NCI-H187 (cell line): Measurements from ENCODE around the gene CCDC120.

Experiments
- DNase-seq, 2 experiments: peaks; one replicate each; lab custom pipeline; 2025; lab: John Stamatoyannopoulos, UW

Gene CCDC120

DNA sequence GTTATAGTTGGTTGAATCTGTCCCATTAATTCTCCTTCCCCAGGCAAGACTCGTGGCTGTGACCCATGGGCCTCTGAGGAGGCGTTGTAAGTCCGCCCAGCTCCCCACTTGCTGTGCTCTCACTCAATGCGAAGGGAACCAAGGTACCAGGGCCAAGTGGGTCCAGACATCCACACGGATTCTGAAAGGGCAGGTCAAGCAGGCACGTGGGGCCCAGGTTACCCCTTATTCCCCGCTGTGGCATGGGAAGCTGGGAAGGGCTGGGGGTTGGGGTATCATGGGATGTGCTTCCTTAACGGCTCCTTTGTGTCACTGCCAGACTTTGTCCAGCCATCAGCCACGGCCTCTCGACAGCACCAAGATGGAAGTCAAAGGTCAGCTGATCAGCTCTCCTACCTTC, 3.1 kb downstream of the CCDC120 start:
- no peak for DNase-seq

DNA sequence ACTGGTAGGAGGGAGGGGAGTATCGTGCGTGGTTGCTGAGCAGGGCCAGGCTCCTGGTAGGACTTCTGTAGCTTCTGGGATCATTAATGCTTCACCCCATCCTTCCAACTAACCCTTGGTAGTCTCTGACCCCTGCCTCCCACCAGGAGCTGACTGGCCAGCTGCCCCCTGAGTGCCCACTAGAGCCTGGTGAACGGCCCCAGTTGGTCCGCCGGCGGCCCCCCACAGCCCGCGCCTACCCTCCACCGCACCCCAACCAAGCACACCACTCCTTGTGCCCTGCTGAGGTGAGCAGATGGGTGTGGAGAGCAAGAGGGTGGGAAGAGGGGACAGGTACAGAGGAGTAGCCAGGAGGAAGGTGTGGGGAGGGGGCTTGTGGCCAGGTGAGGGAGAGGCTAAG, 4.9 kb downstream of the CCDC120 start:
- no peak for DNase-seq

DNA sequence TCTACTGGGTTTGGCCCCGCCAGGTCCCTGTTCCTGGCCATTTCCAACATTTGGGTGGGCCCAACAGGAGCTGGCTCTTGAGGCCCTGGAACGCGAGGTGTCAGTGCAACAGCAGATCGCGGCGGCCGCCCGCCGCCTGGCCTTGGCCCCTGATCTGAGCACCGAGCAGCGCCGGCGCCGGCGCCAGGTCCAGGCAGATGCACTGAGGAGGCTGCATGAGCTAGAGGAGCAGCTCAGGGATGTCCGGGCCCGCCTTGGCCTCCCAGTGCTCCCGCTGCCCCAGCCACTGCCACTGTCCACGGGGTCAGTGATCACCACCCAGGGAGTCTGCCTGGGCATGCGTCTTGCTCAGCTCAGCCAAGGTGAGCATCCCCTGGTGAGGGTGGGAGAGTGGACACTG, 5.5 kb downstream of the CCDC120 start:
- no peak for DNase-seq

DNA sequence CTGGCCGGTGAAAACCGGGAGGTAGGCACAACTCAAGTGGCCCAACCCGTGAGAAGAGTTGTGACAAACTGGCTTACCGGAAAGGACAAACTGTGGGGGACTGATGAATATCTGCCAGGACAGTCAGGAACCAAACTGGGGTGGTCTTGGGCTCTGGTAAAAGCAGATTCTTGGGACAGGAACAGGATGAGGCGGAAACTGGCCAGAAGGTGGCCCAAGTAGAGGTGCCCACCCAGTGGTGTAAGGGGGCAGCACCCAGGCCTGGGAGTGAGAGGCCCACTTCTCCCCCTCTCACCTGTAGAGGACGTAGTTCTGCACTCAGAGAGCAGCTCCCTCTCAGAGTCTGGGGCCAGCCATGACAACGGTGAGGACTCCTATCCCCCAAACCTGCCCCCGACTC, 5.9 kb downstream of the CCDC120 start:
- no peak for DNase-seq

DNA sequence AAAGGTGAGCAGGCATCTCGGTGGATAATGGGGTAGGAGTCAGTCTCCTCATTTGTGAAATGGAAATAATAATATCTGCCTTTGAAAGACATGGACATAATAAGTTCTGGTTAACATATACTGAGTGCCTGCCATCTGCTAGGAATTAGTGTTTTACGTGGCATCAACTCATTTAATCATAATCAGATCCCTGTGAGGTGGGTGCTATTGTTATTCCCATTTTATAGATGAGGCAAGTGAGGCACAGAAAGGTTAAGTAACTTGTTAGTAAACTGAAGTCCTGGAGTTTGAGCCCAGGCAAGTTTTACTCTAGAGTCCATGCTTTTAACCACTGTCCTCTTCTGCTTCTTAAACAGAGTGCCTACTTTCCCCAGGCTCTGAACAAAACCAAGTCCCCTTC, 7.5 kb downstream of the CCDC120 start:
- DNase-seq, result no peak

DNA sequence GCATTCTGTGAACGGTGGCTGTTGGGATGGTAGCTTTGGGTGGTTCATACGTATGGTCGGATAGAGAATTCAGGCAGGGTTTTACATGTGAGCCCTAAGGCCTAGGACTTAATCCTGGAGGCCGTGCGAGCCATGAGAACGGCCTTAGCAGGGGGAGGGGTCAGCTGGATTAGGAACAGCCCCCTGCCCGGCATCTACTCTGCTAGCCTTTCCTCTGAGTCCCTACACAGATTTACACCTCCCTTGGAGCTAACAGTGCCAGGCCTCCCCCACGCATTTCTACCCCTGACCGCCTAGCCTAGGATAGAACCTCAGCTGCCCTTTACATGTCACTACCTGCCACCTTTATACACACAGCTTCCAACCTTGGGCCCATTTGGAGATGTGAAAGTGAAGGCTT, 7.9 kb downstream of the CCDC120 start:
- DNase-seq, result no peak

DNA sequence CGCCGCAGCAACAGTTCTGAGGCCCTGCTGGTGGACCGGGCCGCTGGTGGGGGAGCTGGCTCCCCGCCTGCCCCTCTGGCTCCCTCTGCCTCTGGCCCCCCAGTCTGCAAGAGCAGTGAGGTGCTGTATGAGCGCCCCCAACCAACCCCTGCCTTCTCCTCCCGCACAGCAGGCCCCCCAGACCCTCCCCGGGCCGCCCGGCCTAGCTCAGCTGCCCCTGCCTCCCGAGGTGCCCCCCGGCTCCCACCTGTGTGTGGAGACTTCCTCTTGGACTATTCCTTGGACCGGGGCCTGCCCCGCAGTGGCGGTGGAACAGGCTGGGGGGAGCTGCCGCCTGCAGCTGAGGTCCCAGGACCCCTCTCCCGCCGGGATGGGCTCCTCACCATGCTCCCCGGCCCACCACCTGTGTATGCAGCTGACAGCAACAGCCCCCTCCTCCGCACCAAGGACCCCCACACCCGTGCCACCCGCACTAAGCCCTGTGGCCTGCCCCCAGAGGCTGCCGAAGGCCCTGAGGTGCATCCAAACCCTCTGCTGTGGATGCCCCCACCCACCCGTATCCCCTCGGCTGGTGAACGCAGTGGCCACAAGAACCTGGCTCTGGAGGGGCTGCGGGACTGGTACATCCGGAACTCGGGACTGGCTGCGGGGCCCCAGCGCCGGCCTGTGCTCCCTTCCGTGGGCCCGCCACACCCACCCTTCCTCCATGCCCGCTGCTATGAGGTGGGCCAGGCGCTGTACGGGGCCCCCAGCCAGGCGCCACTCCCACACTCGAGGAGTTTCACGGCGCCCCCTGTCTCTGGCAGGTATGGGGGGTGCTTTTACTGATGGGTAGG, 8.7 kb downstream of the CCDC120 start:
- no peak for DNase-seq

DNA sequence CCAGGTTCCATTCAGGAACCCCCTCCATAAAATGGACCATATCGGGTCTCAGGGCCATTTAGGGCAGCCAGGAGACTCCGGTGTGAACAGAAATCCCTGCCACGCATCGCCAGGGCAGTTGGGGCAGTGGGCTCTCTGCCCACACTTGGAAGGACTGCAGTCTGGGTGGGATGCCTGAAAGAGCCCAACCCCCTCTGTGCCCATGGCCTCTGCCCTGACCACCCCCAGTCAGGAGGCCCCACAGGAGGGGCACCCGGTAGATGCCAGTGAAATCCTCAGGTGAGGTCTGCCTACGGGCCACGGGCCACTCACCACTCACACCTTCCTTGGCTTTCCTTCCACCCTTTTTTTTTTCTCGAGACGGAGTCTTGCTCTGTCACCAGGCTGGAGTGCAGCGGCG, 10.2 kb downstream of the CCDC120 start:
- DNase-seq, result no peak

DNA sequence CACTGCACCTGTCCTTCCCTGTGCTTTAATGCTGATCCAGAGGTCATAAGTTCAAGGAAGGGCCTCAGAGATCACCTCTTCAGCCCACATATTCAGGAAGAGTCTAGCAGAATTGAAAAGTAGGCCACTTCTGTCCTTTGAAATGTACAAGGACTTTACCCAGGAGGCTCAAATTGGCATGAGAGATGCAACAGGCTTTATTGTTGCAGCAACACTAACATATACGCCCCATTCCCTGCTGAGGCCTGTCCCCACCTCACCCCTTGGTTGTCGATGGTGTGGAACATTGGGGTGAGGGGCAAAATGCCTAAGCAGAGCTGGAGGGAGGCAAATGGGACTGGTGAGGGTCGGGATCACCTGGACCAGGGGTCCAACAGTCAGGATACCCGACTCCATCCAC, 12.2 kb downstream of the CCDC120 start:
- DNase-seq, result no peak

DNA sequence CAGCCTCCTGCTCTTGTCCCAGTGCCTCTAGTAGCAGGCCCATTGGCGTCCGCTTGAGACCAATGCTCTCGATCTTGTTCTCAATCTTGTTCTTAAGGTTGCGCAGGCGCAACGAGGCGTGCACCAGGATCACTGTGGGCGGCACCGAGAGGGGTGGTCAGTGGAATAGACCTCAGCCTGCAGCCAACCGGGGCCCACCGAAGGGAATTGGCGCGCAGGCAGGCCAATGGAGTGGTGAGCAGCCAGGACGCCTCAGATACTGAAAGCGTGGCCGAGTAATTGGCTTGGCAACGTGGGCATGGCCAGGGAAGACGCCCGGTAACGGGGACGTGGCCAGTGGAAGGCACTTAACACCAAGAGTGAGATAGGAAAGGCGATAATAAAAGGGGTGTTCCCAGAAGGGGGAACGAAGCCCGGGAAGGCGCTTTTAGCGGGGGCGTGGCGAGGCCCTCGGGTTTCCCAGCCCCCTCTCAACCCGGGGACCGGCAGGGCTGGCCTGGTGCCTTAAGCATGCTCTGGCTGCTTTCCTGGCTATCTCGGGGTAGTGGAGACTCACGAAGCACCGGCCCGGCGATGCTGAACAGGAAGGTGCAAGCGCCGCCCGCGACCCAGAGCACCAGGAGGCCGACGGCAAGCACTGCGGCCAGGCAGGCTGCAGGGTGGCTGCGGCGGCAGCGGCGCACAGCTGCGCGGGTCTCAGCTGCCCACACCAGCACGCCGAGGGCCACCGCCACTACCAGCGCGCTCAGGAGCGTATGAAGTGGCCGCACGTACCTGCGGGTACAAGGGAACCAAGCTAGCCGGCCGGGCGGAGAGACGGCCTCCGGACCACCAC, 13.3 kb downstream of the CCDC120 start:
- no peak for DNase-seq

DNA sequence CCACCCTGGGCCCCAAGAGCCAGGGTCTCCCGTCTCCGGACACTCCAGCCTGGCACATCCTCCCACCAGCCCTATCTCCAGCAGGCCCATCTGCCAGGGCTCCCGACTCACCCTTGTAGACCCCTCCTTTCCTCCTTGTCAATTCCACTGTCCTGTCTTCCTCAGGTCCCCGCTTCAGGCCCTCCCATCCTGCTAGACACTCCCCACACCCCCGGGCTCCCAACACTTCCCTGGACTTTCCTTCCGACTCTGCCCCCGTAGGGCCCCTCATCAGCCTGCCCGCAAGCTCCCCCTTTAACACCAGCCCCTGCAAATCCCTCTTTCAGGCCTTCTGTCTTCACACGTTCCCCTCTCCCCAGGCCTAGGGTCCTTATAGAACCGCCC, 13.9 kb downstream of the CCDC120 start:
- DNase-seq, result no peak

DNA sequence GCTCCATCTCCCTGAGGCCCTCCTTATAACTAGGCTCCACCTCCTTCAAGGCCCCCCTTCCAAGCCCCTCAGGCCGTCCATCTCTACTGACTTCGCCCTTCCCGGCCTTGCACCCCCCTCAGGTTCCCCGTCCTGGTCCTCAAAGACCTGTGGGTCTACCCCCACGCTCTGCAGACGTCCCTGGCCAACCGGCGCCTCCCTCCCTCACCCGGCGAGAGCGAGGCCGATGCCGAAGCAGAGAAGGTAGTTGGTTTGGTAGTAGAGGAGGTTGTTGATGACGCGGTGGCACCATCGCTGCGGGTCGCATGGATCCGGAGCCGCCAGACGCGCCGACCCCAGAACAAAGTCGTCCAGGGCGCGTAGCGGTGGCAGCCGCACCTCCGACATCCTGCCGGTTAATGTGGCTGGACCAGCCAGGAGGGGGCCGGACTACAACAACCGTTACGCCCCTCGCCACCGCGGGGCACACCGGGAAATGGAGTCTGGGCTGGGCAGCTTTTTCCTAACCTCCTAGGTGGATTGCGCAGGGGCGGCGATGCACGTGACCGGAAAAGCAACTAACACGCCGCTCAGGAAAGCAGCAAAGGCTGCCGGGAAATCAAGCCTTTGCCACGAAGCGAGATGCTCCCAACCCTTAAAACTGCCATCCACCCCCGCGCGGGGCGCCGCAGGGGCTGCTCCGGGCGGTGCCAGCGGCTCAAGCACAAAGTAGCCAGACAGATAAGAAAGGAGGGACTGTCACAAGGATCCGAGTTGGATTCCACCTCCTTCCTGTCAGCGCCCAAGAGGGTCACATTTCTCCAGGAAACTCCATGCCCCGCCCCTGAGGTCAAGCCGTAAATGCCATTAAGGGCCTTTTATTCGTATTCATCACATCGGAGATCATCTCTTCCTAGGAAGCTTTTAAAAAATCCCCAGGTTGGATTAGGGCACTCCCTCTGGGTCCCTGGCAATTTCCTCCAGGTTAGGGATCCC, 15.1 kb downstream of the CCDC120 start, which contains the start of gene PRAF2:
Gene PRAF2 (minus strand): TSS at position 402 of the 975 bp plus-strand sequence. CDS start 15 bp downstream, at position 387.
- peak; percentile 26 to 57 for DNase-seq

DNA sequence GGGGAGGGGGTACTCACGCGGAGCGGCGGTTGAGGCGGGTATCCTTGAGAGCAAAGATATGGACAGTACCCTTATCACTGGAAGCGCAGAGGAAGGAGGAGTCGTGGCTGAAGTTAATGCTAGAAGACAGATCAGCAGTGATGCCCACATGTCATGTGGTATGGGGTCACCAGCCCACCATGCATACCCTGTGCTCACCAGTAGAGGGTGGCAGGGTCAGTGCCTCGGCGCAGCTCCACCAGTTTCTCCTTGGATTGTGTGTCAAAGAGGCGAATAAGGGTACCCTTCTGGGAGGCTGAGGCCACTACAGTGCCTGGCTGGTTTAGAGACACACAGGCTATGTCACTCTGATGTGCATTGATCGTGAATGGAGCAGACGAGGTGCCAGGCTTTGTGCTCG, 16.5 kb downstream of the CCDC120 start:
- DNase-seq, result no peak

DNA sequence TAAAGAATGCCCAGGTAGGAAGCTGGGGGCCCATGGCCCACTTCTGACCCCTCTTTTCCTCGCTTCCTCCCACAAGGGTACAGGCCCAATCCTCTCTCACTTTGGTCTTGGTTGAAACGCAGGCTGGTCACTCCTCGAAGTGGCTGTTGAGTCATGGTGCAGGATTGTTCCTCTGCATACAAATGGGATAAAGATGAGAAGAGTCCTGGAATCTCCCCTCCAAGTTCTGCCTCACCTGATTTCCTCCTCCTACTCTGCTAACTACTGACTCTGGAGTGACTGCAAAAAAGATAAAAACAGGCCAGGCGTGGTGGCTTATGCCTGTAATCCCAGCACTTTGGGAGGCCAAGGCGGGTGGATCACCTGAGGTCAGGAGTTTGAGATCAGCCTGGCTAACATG, 19.1 kb downstream of the CCDC120 start:
- no peak for DNase-seq

DNA sequence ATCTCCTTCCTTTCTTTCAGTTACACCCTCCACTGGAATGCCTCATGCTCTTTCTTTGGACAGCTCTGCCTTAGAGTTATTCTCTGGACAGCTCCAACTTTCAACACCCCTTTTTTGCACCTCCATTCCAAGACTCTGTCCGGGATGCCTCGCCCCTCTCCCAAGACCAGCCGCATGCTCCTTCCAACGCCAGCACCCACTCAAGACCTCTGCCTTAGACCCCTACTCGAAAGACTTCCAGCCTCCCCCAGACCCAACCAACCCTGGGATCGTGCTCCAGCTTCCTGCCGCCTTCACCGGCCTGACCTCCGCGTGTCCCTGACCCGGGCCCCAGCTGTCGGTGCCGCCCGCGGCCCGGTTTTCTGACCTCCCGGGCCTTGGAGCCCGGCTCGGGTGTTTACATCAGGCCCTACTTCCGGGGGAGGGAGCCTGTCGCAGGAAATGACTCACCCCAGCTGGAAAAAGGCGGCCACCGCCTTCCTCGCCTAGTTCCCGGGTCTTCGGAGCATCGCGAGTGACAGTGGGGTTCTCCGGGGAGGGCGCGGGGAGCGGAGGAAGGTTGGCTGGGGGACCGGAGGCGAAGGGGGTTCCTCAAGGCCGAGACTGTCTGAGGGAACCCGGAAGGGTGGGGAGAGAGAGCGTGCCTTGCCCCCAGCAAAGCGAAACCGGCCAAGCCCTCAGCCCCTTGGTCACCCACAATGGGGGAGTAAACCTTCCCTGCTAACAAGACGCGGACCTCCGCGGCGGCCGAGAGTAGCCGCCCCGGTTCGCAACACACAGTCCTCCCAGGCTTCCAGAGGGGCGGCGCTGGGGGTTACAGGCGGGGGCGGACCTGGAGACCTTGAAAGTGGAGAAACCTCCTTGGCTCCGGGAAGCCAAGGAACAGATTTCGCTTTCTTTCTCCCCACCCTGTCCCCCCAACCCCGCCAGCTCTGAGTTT, 21.0 kb downstream of the CCDC120 start, which contains the start of gene WDR45:
Gene WDR45 (minus strand): TSS at position 399 of the 940 bp plus-strand sequence. CDS start 1,792 bp downstream, outside the sequence.
- no peak for DNase-seq

DNA sequence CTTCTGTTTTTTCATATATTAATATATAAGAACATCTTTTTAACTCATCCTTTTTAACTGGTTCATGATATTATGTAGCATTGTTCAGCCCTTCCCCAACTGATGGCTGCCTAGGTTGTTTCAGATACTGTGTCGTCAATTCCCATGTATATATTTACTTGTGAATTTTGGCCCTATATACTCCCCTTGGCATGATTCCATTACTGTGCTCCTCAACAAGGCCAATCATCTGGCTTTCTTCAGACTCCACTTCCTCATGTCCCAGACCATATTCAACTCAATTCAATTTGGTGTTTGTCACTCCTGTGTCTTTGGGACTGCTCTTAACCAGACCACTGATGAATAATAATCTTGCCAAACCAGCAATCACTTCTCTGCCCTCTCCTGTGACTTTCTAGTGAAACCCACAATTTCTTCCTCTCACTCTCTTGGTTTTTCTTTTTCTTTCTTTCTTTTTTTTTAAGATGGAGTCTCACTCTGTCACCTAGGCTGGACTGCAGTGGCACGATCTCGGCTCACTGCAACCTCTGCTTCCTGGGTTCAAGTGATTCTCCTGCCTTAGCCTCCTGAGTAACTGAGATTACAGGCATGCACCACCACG, 23.6 kb downstream of the CCDC120 start:
- DNase-seq, result no peak

DNA sequence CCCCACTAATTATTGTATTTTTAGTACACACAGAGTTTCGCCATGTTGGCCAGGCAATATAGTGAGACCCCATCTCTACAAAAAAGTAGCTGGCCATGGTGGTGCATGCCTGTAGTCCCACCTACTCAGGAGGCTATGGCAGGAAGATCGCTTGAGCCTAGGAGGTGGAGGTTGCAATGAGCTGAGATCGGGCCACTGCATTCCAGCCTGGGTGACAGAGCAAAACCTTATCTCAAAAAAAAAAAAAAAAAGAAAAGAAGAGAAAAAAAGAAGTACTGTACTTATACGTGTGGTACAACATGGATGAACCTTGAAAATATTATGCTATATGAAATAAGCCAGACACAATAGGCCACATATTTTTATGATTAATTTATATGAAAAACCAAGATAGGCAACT, 30.8 kb downstream of the CCDC120 start:
- no peak for DNase-seq

DNA sequence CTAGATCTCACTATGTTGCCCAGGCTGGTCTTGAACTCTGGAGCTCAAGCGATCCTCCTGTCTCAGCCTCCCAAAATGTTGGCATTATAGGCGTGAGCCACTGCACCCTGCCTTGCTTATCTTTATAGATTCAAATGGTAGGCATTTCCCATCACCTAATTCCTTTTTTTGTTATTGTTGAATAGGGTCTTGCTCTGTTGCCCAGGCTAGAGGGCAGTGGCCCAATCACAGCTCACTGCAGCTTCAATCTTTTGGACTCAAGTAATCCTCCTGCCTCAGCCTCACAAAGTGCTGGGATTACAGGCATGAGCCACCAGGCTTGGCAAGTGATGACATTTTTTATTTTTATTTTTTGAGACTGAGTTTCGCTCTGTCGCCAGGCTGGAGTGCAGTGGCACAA, 37.6 kb downstream of the CCDC120 start:
- DNase-seq, result no peak

DNA sequence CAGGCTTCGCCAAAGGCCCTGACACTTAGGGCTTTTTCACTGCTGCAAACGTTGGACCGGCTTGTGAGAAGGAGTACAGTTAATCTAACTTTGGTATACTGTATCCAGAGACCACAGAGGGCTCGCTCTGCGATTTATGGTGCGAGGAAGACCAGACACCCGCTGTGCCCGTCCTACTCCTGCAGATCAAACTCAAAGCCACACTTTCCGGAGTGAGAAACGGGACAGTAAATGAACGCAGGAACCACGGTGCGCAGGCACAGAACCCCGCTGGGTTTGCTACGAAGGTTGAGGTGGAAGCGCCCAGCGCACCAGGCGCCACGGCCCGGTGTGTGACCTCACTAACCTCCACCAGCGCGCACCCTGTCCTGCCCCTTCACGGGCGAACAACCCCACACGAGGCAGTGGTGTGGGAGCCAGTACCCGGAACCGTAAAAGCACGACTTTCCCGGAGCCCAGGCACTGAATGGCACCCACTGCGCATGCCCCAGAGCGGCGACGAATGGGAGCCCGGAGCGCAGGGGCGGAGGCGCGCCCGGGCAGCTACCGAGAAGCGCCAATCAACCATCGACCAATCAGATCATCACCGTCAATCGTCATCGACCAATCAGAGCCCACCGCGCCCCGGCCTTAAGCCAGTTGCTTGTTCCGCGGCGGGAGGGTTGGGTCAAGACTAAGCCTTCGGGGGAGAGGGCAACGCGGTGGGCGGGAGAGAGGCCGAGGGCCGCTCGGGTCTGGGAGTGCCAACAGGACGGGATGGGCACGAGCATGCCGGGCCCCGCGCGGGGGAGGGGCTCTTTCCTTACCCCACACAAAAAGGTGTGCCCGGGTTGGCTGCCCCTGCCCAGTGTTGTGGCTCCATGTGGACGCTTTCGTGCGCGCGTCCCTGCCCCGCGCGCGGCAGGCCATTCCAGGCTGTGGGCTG, 42.2 kb downstream of the CCDC120 start:
- DNase-seq, result peak; percentile 27 to 53
